ENCODE measurements around the gene BAIAP2.
"Not testable (repeated sequence)": the region's sequence is repeated elsewhere in the genome, so short reads cannot be mapped to it uniquely, and the experiment has no call there.

The BAIAP2 gene

DNA sequence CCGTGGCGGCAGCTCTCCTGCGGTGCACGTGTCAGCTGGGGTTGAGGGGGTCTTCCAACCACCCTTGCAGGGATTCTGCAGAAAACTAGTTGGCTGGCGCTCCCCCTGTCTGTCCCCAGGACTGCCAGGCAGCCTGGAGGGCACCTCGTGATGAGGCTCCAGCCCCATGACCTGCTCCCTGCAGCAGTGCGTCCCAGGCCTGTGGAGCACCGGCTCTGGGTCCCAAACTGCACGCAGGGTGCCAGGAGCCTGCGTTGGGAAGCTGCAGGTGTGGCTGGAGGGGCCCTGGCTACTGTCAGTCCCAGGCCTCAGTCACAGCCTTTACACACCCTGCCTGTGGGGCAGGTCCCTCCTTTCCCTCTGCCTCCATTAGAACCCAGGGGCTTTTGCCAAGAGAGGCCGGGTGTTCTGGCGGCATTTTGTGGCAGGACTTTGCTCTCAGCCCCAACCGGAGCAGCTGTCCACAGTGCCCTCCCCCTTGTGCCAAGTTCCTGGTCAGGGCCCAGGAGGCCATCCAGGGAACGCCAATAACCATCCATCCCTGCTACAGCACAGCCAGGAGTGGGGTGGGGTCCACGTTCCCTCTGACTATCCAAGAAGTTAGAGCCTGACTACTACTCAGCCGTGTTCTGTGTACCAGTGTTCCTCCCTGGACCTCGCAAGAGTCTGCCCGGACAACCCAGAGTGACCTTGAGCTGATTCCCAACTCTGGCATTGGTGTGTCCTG lies 34.2 kb upstream of the BAIAP2 start:
- DNase-seq, result peak in 1 of 51 donors; percentile 10

DNA sequence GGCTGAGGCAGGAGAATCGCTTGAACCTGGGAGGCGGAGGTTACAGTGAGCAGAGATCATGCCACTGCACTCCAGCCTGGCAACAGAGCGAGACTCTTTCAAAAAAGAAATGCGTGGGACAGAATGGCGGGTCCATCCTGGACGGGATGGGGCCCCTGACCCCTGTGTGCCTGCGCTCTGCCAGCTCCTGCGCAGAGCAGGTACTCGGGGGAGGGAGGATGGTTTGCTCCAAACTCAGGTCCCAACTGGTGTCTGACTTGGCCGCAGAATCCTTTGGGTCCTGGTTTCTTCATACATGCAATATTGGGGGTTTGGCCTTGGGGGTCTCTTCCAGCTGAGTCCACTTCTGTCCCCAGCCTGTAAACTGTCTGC lies 33.0 kb upstream of the BAIAP2 start:
- no peak for DNase-seq

DNA sequence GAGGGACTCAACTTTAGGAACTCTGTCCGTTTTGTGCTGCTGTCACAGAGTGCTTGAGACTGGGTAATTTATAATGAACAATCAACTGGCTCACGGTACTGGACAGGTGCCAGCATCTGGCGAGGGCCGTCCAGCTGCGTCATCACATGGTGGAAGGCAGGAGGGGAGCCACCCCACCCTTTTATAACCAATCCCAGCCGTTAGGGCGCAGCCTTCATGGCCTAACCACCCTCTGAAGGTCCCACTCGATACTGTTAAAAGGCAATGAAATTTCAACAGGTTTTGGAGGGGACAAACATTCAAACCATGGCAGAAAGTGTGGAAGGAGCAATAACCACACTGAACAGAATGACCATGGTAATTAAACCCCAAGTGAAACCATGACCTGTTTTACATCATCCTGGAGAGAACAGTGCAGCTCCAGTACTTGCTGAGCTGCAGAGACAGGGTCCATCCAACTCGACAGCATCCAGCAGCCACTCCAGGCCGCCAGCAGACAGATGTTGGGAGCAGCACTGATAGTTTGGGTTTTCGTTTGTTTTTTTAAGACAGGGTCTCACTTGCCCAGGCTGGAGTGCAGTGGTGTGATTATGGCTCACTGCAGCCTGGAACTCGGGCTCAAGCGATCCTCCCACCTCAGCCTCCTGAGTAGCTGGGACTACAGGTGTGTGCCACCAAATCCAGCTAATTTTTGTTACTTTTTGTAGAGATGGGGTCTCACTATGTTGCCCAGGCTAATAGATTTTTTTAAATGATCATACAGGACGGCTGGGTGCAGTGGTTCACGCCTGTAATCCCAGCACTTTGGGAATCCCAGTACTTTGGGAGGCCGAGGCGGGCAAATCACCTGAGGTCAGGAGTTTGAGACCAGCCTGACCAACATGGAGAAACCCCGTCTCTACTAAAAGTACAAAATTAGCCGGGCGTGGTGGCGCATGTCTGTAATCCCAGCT lies 32.3 kb upstream of the BAIAP2 start:
- DNase-seq, result peak in 16 of 51 donors; percentile 8 to 56 (median 37)

DNA sequence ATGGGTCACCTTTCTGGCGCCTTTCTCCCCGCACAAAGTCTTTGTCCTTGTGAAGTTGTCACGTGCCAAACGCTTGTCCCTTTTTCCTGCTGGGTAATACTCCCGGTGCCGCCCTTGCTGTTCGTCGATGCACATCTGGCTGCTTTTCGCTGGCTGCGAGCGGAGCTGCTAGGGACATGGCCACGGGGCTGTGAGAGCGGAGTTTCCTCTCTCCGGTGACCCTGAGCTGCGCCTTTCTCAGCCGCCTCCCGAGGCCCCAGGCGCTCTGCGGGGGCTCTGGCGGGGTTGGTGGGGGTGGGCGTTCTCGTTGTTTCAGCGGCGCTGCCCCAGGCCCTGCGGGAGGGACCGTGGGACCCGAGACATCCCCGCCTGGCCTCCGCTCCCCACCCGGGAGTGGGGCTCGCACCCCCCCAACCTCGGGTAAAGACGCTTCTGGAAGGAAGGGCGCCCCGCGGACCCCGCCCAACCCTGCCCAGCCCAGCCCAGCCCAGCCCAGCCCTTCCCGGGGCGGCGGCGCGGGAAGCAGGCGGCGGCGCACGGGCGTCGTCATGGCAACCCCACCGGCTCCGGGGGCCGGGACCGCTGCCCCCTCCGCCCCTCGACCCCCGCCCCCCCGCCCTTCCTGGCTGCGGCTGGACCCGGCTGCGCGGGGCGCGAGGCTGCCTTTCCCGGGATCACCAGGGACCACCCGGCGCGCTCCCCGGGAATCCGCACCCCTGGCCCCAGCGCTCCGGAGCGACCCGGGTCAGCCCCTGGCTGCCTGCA lies 31.1 kb upstream of the BAIAP2 start:
- DNase-seq, result no peak

DNA sequence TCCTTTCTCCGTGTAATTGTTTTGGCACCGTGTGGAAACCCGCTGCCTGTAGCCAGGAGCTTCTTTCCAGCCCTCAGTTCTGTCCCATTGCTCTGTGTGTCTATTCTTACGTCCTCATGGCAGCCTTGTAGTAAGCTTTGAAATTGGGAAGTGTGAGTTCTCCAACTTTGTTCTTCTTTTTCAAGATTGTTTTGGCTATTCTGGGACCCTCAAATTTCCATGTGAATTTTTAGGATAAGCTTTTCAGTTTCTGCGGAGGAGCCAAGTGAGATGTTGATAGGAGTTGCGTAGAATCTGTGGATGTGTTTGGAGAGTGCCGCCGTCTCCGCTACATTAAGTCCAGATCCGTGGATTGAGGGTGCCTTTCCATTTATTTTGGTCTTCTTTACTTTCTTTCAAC lies 28.1 kb upstream of the BAIAP2 start:
- DNase-seq, result no peak

DNA sequence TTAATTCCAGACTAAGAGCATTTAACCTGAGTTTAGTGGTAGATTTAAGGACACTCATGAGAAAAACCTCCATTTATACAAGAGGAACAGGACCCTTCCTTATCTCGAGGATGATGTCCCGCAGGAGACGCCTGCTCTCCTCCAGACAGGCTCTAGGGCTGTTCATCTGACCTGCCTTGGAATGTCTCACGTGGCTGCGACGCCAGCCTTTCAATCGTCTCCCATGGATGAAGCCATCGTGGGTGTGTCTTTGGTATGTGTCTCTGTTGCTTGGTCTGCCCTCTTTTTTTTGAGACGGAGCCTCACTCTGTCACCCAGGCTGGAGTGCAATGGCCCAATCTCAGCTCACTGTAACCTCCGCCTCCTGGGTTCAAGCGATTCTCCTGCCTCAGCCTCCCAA lies 26.8 kb upstream of the BAIAP2 start:
- no peak for DNase-seq

DNA sequence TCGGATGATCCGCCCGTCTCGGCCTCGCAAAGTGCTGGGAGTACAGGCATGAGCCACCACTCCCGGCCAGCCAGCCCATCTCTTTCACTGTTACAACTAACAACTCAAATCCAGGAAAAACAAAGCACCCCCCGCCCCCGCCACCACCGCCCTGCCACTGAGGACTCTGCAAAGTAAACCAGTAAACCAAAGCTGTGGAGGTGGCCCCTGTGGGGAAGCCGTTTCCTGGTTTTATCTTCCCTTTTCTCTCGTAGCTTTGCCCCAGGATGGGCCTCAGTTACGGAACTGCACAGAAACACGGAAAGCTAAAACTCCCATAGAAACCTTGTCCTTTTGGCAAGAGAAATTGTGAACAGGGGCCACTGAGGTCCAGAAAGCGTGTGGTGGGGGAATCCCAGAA lies 25.8 kb upstream of the BAIAP2 start:
- no peak for DNase-seq

DNA sequence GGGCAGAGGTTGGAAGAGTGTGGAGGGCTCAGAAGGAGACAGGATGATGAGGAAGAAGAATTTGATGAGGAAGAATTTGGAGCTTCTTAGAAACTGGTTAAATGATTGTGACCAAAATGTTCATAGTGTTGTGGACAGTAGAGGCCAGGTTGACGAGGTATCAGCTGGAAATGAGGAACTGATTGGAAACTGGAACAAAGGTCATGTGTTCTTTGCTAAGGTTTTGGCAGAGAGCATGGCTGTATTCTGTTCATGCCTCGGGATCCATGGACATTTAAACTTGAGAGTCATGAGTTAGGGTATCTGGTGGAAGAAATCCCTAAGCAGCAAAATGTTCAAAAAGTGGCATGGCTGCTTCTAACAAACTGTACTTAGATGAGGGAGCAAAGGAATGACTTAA lies 24.0 kb upstream of the BAIAP2 start:
- DNase-seq, result no peak

DNA sequence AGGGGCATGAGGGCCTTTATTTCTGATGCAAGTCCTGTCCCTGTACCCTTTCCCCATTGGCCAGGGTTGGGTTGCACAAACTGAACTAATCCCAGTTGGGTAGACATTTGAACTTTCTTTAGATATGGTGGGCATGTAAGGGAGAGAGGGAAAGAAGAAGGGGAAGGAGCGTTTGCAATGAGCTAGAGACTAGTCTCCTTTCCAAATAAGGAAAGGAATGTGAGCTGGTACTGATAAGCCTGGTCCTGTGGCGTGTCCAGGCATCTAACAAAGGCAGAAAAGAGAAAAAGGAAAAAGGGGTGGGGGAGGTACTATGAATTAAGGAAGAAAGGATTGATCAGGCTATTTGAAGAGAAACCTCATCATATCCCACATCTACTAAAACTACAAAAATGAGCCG lies 23.0 kb upstream of the BAIAP2 start:
- no peak for DNase-seq

DNA sequence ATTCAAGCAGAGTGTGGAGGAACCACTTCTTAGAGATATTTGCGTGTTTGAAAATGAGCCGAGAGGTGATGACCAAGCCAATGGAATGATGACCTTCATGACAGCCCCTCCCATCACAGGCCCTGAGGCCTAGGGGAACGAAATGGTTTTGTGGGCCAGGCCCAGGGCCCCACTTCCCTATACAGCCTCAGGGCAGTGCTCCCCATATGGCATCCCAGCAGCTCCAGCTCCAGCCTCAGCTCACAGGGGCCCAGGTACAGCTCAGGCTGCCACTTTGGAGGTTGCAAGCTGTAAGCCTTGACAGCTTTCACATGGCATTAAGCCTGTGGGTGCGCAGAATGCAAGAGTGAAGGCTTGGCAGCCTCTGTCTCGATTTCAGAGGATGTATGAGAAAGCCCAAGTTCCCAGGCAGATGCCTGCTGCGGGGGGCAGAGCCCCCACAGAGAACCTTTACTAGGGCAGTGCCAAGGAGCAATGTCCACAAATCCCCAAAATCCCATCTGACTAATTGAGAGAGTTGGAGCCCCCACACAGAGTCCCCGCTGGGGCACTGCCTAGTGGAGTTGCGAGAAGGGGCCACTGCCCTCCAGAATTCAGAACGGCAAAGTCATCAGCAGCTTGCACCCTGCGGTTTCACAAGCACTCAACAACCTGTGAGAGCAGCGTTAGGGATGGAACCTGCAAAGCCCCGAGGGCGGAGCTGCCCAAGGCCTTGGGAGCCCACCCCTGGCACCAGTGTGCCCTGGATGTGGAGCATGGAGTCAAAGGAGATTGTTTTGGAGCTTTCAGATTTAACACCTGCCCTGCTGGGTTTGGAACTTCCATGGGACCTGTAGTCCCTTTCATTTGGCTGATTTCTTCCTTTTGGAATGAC lies 22.1 kb upstream of the BAIAP2 start:
- no peak for DNase-seq

DNA sequence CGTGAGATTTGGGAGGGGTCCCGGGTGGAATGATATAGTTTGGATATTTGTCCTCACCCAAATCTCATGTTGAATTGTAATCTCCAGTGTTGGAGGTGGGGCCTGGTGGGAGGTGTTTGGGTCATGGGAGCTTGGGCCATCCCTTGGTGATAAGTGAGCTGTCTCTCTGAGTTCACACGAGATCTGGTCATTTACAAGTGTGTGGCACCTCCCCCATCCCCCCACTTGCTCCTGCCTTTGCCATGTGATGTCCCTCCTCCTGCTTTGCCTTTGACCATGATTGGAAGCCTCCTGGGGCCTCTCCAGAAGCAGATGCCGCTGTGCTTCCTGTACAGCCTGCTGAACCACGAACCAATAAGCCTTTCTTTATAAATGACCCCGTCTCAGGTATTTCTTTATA lies 21.3 kb upstream of the BAIAP2 start:
- no peak for DNase-seq

DNA sequence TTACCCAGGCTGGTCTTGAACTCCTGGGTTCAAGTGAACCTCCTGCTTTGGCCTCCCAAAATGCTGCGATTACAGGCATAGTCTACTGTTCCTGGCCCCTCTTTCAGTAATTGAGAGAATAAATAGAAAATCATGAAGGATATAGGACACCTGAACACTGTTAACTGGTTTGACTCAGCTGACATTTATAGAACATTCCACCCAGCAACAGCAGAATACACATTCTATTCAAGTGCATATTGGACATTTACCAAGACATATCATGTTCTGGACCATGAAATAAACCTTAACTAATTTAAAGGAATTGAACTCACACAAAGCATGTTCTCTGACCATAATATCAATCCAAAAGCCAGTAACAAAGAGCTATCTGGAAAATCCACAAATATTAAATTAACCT lies 19.8 kb upstream of the BAIAP2 start:
- no peak for DNase-seq

DNA sequence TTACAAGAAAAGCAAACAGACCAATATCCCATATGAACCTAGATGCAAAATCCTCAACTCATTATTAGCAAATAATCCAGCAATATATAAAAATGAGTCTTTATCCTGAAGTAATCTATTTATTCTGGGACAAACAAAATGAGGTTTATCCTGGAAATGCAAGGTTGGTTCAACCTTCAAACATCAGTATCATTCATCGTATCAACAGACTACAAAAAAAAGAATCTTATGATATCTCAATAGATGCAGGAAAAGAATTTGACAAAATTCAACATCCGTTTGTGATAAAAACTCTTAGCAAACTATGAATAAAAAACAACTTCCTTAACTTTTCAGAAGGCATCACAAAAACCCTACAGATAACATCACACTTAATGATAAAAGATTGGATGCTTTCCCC lies 18.4 kb upstream of the BAIAP2 start:
- DNase-seq, result no peak

DNA sequence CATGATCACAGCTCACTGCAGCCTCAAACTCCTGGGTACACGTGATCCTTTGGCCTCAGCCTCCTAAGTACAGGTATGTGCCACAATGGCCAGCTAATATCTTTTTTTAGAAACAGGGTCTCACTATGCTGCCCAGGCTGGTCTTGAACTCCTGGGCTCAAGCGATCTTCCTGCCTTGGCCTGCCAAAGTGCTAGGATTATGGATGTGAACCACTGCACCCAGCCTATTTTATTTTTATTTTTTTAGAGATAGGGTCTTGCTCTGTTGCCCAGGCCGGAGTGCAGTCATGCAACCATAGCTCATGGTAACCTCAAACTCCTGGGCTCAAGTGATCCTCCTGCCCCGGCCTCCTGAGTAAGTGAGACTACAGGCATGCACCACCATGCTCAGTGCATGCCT lies 17.6 kb upstream of the BAIAP2 start:
- DNase-seq, result not testable (repeated sequence)

DNA sequence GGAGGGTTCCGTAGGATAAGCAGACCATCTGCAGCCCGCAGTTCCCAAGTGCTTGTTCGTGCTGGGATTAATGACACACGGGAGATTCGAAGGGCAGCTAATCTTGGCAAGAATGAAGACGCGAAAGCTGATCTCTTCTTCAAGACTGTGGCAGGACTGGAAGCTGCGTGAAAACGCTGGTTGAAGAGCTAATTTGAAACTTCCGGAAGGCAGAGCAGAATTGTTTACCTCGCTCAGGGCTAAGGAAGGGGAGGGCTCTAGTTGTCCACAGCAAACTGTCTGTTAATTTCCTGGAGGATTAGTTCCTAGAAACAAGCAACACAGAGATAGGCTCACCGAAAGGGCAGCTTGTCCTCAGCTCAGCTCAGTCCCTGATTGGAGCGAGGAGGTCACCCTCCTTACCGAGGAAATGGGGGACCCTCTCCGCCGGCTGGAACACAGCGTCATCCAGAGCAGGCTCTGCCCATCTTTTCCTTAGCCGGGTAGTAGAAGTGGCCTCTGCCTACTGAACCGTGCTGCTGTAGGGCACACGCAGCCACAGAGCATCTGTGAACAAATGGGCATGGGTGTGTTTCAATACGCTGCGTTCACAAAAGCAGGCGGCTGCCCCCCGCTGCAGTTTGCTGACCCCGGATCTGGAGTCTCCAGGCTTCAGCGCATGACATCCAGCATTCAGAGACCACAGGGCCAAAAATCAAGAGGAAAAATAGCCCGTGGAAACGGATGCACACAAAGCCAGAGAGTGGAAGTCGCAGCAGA lies 16.7 kb upstream of the BAIAP2 start:
- peak in 4 of 51 donors; percentile 19 to 40 (median 32) for DNase-seq

DNA sequence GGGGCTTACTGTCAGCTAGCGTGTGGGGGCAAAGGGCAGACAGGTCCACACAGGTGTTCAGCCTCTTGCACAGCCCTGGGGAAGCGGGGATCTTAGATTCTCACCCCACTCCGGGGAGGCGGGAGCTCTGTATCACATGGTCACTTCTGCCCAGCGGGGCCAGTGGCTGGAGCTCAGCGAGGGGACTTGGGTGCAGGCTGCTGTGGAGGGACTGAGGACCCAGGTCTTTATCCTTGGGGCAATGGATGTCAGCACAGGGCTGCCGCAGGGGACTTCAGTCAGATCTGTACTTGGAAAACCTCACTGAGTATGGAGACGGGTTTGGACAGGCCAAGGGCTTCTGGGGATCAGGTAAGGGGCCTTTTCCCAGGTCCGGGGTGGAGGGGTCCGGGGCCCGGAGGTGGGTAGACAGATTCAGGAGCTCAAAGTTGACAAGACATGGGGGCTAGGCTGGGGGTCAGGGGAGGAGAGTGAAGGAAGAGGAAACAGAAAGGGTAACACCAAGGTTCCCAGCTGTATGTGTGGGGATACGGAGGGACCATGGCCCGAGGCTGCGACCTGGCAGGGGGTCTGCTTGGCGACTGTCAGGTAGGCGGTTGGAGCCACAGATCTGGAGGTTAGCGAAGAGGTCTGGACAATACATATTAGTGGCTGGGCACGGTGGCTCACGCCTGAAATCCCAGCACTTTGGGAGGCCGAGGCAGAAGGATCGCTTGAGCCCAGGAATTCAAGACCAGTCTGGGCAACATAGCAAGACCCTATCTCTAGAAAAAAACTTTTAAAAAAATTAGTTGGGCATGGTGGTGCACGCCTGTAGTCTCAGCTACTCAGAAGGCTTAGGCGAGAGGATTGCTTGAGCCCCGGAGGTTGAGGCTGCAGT lies 15.1 kb upstream of the BAIAP2 start:
- no peak for DNase-seq

DNA sequence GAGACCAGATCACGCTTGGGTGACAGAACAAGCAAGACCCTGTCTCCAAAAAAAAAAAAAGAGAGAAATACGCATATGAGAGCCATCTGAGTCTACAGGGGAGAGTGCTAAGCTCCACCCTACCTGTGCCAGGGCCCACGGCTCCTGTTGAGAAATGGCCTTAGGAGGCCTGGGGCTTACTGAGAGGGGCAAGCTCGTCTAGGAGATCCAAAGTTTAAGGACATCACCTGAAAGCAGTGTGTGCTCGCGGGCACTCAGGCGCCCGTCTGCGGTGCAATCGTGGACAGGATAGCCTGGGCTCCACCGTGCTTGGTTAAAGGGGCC lies 14.5 kb upstream of the BAIAP2 start:
- DNase-seq, result no peak

DNA sequence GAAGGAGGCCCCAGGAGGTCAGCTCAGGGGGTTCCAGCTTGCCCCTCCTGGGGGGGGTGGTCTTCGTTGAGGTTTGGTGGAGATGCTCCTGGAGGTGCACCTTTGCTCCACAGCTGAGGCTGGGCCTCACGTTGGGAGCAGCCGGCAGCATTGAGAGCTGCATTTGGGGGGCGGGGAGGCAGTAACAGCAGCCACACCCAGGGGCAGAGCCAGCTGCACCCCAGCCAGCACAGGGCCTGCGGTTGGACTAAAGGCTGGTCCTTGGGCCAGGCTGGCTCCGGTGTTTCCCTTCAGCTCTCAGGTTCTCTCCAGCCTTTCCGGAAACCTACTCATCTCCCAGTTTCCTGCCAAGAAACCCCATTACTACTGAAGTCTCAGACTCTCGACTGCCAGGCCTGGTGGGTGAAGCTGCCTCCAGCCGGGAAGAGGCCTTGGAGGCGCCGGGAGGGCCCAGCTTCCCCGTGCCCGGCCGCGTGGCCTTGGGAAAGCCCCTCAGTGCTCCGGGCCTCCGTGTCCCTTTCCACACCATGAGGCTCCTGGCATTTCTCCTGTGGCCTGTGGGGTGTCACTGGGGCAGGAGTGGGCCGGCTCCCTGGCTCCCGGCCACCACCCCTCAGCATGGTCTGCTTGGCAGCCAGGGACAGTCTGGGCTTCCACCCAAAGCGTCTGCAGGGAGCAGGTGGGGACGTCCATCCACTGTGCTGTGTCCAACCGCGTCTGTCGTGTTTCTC lies 14.0 kb upstream of the BAIAP2 start:
- peak in 28 of 51 donors; percentile 28 to 81 (median 63) for DNase-seq
